GM06990 (cell line): ENCODE data around the gene HMGN1.
A peak's percentile ranks its signal among the peaks of the same experiment; 100 is the strongest.

ENCODE experiments used
- DNase-seq: peaks from one replicate; pipeline ENCODE4 v3.0.0-alpha.2; 2011; ENCODE audit not compliant: insufficient read length; ENCODE audit errors: extremely low read depth
- H3K27me3 ChIP-seq: replicated peaks from 2 replicates; pipeline ENCODE4 v1.6.0; 2011; ENCODE audit warnings: low read length; ENCODE audit not compliant: control insufficient read depth, insufficient read depth
- H3K36me3 ChIP-seq: 2 replicates; pipeline ENCODE4 v1.5.1; 2011; ENCODE audit warnings: low read length; ENCODE audit not compliant: control insufficient read depth, insufficient read depth
- H3K4me3 ChIP-seq: replicated peaks from 2 replicates; pipeline ENCODE4 v1.5.1; 2011; ENCODE audit warnings: low read depth, mild to moderate bottlenecking, control low read depth, low read length
- TF ChIP-seq, protein P1 (sequence below): IDR thresholded peaks from 2 replicates; pipeline ENCODE4 v1.5.1; 2011; ENCODE audit warnings: low read length, control low read depth, mild to moderate bottlenecking, inconsistent platforms; ENCODE audit not compliant: insufficient read depth, poor library complexity, severe bottlenecking

Gene HMGN1

DNA sequence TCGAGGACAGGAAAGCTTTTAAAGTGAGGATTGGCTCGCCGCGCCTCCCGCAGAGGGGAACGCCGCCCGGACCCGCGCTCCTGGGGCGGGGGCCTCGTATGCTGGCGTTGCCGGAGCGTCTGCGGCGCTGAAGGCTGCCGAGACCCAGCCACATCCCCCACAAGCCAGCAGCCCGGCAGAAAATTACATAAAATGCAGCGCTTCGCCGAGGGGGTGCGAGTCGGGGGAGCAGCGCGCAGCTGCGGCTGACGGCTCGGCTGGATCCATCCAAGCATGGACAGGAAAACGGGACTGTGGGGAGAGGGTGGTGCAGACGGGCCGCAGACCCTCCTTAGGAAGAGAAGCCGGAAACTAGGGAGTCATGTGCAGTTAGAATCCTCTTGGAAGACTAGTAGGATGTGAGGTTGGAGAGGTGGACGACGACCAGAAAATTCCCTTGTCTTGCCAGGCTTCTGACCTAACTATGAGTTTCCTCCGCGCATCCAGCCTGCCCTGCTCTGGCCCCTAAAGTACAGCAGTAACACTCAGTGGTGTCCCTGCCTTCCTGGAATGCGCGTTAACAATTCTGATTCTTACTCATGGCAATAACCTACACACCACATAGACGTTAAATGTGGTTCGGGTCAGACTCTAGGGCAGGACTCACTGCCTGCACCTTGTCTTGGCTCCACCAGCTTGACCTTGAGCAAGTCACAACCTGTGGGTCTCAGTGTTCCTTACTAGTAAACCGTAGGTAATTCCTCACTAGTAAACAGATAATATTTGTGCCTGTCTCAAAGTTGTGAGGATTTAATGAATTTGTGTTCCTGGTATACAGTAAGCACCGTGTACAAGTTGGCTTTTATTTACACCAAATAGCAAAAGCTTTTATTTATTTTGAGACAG is 34.5 kb downstream of the HMGN1 start:
- TF ChIP-seq, protein P1, sequence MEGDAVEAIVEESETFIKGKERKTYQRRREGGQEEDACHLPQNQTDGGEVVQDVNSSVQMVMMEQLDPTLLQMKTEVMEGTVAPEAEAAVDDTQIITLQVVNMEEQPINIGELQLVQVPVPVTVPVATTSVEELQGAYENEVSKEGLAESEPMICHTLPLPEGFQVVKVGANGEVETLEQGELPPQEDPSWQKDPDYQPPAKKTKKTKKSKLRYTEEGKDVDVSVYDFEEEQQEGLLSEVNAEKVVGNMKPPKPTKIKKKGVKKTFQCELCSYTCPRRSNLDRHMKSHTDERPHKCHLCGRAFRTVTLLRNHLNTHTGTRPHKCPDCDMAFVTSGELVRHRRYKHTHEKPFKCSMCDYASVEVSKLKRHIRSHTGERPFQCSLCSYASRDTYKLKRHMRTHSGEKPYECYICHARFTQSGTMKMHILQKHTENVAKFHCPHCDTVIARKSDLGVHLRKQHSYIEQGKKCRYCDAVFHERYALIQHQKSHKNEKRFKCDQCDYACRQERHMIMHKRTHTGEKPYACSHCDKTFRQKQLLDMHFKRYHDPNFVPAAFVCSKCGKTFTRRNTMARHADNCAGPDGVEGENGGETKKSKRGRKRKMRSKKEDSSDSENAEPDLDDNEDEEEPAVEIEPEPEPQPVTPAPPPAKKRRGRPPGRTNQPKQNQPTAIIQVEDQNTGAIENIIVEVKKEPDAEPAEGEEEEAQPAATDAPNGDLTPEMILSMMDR = no peak
- no peak for DNase-seq
- H3K4me3 ChIP-seq = peak overlapping the region; percentile 86
- no peaks in the 10 kb centered on the region for H3K27me3 ChIP-seq
- H3K36me3 ChIP-seq = no peaks in the 10 kb centered on the region; the same call in 1 of the 2 replicates

DNA sequence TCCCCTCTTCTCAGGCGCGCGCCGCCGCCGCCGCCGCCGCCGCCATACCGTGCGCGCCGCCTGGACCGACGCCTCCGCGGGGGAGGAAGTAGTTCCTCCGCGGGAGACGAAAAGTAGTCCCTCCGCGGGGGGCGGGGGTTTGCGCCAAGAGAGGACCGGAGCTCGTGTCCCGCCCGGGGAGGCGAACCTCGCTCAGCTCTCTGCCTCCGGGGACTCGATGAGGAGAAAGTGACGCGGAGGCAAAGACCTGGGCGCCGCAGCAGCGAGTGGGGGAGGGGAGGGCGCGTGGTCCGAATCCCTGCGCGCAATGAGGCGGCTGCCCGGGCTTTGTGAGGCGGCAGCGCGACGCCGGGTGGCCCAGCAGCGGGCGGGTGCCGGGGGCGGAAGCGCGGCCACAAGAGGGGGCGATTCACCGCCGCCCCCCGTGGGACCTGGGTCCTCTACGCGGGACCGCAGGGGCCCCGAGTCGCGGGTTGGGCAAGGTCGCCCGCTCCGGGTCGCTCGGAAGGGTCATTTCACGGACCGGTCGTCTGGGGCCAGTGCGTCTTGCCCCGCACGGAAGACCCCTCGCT is 35.2 kb downstream of the HMGN1 start, which contains the start of gene BRWD1:
TSS of gene BRWD1 (minus strand) at position 62 of the 572 bp plus-strand sequence. CDS start 141 bp downstream, outside the sequence.
- Histone ChIP-seq H3K4me3 (peak within 1 kb of the TSS; percentile 86), H3K36me3 (no peaks in the 10 kb centered on the region; the same call in 1 of the 2 replicates), H3K27me3 (no peaks in the 10 kb centered on the region)
- peak; percentile 95 for DNase-seq
- TF ChIP-seq, protein P1 = no peak

DNA sequence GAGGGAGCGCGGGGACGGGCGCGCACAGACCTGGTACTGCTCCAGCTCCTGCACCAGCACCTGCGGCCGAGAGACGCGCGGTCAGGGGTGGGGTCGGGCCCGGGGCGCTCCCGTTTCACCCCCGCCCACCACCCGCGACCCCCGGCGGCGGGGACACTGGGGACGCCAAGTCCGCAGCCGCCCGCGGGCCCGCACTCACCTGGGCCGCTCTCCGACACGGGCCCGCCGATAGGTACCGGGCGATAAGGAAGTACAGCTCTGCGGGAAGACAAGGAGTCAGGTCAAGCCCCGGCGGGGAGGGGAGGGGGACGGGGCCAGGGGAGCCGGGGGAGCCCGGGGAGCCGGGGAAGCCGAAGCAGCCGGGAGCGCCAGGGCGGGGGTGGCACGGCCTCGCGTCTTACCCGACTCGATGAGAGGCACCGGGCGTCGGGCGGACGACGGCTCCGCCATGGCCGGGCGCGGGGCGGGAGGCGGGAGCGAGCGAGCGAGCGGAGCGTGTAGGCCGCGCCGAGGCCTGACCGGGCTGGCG is 35.8 kb downstream of the HMGN1 start:
- Histone ChIP-seq H3K4me3 (peak overlapping the region; percentile 86), H3K36me3 (no peaks in the 10 kb centered on the region; the same call in 1 of the 2 replicates), H3K27me3 (no peaks in the 10 kb centered on the region)
- DNase-seq = no peak
- TF ChIP-seq, protein P1 = no peak

DNA sequence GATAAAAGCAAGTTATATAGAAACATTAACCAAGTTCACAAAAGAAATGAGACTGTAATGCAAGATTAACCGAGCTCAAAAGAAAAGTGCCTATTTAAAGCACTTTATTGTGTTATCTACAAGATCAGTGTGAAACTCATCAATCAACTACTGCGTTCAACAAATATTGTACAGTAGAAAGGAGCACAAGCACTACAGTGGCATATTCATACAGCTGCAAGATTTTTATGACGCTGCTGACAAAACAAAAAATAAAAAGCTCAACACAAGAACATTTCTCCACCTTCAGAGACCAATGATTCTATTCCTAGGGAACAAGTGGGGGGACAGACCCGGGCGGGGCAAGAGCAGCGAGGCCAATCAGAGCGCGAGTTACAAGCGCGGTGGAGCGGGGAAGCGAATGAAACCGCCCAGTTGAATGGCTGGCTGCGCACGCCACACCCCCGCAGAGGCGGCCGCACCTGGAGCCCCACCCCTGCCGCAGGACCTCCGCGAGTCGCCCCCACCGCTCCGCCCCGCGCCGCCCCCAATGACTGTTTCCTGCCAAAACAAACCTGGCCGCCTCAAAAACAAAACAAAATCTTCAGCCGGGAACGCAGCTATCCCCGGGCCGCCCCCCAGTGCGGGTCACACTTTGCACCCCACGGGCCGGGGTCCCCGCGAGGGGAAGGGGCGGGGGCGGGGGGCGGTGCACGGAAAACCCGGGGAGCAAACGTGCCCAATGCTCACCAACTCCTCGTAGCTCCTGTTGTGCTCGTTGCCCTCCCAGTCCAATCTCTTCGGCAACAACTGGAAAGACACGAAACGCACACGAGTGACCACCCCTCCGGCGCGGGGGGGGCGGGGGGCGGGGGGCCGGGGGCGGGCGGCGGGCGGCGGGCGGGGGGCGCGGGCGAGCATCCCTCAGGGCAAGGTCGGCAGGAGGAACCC is 36.5 kb downstream of the HMGN1 start:
- H3K4me3 ChIP-seq = peak overlapping the region; percentile 86
- no peaks in the 10 kb centered on the region for H3K27me3 ChIP-seq
- H3K36me3 ChIP-seq = no peaks in the 10 kb centered on the region; the same call in none of the 2 replicates
- peak; percentile 93 for DNase-seq
- TF ChIP-seq, protein P1 = no peak

DNA sequence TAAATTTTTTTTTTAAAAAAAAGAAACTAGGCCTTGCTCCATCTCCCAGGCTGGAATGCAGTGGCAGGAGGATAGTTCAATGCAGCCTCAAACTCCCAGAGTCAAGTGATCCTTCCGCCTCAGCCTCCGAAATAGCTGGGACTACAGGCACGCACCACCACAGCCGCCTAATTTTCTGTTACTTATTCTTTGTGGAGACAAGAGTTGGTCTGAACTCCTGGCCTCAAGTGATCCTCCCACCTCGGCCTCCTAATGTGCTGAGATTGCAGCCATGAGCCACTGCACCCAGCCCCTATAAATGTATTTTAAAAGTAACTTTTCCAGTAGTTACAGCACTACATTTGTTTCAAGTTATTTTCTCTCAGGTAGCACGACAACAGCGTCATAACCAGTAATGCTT is 37.7 kb downstream of the HMGN1 start:
- DNase-seq = no peak
- TF ChIP-seq, protein P1 = no peak
- H3K36me3 ChIP-seq = no peaks in the 10 kb centered on the region; the same call in none of the 2 replicates
- no peaks in the 10 kb centered on the region for H3K27me3 ChIP-seq
- no peak overlapping the region for H3K4me3 ChIP-seq
